Activated CD4-positive, alpha-beta T cell treated with anti-CD3 and anti-CD28 coated beads, Interleukin-2, amount 50 U/mL, for 16 hours (primary cell): ENCODE measurements around the gene SUGCT.

ENCODE experiments used
- DNase-seq: peaks from one replicate; pipeline ENCODE4 v3.0.0-alpha.2; 2020

The SUGCT gene

DNA sequence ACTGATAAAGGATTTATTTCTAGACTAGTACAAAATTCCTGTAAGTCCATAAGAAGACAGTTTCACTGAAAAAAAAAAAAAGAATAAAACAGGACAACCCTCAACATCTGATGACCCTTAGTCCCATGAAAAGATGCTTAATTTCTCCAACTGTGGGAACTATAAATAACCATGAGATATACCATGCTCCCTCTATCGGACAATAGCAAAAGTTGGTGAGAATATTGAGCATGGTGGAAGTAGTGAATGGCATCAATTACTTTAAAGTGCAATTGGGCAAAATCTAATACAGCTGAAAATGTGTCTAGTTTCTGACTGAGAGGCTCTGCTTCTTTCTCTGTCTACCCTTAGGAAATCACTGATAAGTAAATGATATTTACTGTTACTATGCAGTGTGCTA, 348.8 kb downstream of the SUGCT start:
- no peak for DNase-seq

DNA sequence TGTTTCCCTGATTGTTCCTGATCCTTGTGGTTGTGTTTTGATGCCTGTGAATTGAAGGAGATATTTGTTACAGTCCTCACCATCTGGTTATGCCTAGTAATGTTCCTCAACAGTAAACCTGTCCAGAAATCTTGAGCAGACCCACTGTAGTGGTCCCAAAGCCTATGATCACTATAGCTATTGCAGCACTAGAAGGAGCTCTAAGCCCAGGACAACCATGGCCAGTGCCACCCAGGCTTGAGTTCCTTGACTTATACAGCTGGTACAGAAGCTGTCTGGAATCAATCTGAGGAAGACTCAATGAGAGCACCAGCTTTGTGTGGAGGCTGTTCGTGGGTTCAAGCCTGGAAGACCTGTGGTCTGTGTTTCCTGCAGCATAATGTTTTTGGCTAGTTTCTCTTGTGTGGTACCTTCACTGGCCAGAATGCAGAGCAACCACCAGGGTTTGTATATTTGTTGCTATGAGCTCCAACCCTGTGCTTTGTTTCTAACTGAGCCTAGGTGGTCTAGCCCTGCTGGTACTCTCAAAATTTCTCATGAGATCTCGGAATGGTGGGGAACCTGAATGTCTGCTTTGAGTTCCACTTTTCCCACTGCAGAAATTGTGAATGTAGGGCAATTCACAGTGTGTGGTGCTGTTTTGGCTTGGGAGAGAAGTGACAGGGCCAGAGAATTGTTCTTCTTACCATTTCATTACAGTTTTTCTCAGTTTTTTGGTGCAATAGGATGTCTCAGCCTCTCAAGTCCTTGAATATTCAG, 355.2 kb downstream of the SUGCT start:
- DNase-seq = no peak

DNA sequence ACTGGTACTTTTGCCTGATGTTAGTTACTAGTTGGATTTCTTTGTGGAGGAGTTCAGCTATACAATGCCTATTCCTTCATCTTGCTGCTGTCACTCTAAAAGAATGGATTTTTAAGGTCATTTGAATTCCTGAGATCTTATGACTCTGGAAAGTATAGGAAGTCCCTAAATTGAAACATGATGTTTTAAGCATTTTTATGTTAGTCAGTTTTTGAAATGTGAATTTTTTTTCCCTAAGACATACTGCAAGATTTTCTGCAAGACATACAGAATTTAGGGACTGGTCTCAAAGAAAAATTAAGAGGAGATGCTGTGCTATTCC, 355.8 kb downstream of the SUGCT start:
- no peak for DNase-seq

DNA sequence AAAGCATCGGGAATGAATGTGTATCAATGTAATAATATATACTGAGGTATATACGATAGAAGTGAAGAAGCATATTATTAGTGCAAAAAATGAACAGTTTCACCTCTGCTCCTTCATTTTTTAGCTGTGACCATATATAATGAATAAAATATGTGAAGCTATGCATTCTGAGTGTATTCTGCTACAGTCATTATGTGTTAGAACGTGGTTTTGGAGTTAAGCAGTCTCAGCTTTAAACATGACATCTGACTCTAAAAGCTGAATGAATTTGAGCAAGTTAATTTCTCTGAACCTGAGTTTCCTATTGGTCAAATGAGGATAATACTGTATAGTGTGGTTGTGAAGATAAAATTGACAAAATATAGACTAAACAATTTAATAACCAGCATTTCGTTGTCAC, 358.1 kb downstream of the SUGCT start:
- no peak for DNase-seq

DNA sequence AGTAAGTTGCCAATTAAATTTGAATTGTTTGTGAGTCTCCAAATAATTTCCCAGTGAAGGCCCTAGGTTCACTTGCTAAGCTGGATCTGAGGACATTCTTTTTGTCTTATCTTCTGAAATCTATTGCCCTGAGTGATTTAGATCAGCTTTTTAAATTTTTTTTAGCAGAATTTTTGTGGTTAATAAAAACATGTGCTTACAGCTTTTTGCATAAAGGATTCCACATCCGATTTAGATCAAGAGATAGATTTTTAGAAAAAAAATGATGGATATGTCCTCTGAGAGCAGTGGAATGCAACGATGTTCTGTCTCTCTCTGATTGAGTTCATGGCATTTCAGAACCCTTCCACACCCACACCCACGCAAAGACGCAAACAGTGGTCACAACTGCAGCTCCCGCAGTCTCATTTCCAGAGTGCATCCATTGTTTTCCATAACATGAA, 358.8 kb downstream of the SUGCT start:
- no peak for DNase-seq

DNA sequence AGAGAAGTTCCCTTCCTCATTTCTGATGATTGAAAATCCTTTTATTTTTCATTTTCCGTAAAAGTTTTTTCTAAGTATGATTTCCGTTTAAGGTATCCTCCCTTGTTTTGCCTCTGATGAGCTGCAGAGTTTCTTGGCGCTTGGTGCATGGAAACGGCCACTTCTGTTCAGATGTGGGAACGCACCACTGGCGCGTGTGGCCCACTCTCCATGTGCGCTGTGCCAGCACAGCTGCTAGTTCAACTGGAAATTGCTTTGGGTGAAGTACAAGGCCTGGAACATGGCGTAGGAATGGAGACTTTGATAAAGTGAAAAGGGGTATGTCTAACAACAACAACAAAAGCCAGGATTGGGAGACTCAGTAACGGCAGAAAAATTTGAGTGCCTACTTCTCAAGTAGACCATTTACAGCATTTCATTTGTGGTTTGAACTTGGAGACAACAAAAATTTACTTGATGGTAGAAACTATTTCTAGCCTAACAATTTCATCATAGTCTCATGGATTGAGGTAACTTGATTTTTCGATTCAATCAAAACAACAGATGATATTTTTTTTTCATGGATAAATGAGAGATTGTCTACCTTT, 364.2 kb downstream of the SUGCT start:
- DNase-seq = no peak

DNA sequence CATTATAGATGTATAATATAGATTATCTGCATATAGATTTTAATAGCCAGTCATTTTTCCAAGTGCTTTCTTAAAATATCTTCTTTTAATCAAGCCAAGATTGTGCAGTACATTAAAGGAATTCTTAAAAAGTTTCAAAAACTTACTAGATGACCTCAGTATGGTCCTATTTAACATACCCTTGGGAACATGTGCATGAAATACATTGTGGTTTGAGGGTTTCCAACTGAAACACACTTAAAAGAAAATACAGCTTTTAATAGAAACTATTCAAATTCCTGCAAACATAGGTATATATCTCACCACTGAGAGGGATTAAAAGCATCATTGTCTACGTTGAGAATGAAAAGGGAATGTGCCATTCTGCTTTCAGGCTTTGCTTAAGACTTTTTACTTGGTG, 364.9 kb downstream of the SUGCT start:
- DNase-seq = no peak

DNA sequence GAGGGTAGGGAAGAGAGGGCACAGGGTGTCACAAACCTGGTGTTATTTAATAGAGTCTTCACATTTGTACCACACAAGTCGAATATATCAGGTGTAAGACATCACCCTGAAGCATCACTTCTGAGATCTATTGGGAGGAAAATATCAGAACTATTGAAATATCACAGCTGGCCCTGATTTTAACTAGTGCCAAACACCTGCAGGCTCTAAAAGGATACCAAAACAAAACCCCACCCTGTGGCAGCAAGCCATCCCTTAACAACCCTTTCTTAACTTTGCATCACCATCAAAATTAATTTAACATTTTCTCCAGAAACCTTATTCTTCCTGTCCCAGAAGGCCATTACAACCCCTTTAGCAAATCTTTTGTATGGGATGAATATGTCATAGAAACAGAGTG, 365.4 kb downstream of the SUGCT start:
- no peak for DNase-seq

DNA sequence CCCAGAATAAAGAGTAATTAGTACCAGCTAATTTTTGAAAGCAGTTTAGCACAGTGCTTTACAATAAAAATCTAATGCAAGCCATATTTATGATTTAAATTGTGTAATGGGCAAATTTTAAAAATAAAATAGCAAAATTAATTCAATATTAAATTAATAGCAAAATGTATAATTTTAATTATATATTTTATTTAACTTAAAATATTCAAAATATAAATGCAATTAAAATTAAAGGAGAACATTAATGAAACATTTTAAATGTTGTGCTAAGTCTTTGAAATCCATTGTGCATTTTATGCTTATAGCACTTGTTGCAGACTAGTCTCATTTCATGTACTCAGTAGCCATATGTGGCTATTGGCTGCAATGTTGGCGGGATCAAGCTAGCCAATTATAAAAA, 367.6 kb downstream of the SUGCT start:
- DNase-seq = no peak

DNA sequence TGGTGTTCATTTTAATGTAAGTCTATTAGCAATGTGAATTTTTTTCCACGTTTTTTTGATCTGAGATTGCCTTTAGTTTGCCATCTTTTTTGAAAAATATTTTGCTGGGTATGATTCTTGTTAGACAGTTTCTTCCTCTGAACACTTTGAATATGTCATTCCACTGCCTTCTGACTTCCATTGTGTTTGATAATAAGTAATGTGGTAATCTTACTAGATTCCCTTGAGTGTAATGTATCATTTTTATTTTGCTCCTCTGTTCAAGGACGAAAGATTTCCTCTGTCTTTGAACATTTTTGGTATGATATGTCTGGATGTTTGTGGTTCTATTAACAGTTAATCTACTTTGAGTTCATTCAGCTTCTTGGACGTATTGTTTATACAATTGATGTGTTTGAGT, 371.4 kb downstream of the SUGCT start:
- no peak for DNase-seq

DNA sequence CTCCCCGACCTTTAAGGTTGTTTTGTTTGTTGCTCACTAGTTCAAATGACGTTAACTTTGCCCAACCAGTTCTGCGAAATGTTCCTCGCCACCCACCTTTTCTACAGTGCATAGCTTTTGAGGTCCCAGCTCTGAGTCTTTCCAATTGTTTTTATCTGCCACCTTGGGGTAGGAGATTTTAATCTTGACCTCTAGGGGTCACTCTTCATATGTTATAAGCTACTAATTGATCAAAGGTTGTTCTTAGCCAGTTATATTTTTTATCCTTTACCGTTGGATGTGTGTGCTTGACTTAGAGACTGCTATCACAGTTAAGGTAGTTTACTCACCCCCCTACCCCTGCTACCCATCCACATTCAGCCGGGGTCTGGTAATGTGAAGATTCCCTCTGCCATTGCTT, 372.4 kb downstream of the SUGCT start:
- peak; percentile 14 for DNase-seq

DNA sequence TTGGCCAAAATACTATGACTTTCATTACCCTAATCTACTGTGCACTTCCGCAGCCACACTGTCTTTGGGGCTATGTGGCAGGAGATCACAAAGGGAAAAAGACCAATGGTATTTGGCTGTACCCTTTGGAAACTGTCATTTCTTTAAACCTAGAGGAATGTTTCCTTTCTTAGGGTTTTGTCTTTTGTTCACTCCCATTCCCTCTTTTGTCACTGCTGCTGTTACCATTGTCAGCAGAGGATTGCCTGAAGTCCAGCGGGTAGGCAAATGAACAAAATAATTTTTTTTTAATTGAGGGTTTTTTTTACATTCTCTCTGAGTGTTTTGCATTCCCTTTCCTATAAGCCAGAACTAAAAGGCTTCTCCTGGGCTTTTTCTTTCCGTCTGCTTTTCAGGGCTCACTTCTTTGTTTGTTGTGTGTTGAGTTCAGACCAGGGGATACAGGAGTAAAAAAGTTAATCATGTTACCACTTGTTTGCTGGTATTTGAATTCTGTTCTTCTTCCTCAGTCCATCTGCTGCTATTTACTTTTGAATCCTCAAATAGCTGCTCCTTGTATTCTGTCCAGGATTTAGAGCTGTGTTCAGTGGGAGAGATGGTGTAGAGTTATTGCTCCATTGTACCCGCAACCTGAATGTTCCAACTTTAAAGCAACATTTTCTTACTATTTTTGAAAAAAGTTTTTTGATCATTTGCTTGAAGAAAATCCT, 374.6 kb downstream of the SUGCT start:
- DNase-seq = no peak

DNA sequence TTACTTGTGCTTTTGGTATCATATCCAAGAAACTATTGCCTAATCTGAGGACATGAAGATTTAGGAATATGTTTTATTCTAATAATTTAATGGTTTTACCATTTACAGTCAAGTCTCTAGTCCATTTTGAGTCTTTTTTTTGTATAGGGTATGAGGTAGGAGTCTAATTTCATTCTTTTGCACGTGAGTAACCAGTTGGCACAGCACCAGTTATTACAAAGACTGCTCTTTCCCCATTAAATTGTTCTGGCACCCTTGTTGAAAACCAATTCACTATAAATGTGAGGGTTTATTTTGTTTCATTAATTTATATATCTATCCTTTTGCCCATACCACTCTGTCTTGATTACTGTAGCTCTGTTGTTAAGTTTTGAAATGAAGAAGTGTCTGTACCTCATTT, 381.6 kb downstream of the SUGCT start:
- no peak for DNase-seq

DNA sequence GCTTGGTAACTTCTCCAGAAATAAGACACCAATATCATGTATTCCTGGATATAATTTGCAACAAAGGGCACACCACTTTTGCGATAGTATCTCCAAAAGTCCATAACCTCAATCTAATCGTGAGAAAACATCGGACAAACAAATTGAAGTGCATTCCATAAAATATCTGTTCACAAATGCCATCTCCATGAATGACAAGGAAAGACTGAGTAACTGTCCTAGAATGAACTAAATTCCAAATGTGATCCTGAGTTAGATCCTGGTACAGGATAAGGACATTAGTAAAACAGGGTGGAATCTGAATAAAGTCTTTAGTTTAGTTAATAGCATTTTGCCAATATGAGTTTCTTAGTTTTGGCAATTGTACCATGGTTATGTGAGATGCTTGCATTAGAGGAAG, 384.2 kb downstream of the SUGCT start:
- no peak for DNase-seq

DNA sequence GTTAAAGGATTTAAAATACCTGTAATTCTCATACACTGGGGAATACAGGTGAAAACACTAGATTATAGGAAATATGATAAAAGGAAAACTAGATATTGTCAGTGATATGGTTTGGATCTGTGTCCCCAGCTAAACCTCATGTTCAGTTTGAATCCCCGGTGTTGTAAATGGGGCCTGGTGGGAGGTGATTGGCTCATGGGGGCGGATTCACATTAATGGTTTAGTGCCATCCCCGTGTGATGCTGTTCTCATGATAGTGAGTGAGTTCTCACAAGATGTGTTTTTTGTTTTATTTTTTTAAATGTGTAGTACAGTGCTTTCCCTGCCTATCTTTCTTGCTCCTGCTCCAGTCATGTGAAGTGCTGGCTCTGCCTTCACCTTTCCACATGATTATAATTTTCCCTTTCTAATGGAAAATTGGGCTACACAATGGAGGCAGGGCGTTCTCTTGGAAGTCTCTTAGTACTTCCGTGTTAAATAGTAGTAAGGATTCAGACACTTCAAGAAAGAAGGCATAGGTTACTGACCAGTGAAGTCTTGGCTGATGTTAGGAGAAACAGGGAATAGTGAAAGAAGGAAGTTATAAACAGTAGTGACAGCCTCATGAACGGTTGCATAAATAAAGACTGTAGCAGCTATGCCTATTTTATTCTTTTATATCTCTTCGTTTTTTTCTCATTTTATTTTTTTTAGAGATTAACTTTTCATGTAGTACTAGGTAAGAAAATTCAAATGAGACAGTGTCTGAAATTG, 386.4 kb downstream of the SUGCT start:
- DNase-seq = no peak

DNA sequence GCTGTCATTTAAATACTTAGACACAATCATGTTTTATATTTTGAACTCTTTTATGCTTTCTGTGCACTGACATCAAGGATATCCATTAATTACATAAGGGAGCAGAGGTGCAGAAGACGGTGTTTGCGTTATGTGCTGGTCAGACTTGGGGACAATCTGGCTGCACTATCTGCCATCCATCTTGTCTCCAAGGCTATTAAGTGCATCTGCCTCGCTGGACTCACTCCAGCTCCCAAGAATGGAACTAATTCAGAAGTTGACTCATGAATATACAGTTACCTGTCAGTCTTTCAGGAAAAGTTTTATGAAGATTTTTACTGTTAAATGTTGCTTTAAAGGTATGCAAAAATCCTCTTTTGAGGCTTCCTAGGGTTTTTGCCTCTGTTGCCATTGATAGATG, 391.0 kb downstream of the SUGCT start:
- DNase-seq = no peak

DNA sequence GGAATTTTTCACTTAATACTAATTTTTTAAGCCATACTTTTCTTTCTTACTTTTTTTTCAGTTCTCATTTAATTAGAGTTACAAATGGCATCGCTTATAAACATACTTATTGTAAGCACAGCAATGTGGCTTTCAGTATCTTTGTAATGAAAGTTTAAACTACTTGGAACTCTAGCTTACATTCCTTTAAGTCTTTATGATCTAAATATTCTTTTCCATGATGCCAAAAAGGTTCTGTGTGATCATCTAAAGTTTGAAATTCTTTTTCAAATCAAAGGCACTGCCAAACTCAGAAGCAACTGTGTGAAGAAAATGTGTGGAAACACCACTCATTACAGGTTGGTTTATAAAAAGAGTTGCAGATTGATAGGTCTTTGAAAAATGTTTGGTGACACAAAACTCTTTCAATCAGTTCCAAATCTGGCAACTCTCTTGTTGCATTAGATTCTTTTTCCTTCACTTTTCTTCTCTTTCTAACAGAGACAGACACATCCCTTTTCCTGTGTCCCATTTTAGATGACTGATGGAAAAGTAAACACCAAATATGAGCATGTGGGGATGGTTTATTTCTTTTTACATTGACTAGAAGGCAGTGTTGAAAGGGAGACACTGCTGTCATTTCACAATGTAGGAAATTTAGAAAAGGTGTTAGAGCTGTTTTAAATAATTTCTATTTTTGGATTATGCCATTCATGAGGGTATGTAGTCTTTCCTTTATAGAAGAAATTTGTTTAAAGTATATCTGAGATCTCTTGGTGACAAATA, 392.3 kb downstream of the SUGCT start:
- no peak for DNase-seq

DNA sequence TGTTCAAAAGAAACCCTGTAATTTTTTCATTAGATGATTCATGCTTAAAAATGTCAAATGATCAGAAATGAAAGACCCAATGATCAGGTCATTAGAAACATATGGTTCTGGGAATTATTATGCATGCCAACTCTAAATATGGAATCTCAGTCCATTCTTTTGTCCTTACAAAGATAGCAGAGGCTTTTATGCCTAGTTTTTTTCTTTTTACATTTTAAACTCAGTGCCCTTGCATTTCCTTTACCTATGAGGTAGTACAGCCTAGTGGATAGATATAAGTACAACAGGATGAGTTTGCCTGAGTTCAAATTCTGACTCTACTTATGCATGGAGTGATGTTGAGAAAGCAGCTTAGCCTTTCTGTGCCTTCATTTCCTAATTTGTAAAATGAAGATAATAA, 392.9 kb downstream of the SUGCT start:
- no peak for DNase-seq

DNA sequence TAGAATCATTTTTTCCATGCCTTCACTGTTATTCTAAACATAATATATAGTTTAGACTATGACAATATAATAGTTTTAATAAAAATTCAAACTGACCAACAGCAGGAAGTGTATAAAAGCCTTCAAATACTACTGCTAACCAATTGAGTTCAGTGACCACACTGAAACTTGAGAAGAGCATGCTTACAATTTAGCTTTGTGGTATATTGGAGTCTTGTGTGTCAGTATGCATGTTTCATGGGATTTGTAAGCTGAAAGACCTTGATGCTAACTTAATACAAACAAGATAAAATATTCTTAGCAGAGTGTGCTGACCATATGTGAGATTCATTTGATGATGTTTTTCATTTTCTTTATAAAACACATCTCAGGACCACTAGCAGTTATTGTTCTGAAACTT, 395.5 kb downstream of the SUGCT start:
- no peak for DNase-seq

DNA sequence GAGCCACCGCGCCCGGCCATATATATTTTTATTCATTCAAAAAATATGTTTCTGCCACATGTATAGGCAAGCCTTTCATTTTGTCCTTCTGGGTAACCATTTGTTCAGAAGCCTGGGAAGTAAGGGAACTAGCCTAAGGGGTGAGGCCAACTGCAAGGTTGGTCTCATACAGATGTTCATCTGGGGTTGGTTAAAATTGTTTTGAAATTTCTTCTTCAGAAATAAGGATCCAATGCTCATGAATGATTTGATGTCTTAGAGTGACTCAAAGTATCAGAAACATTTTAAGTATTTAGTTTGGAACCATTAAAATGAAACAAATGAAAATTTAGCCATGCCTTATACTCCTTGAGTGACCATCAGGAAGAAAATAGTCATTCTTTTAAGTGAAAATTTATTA, 397.2 kb downstream of the SUGCT start:
- DNase-seq = no peak

DNA sequence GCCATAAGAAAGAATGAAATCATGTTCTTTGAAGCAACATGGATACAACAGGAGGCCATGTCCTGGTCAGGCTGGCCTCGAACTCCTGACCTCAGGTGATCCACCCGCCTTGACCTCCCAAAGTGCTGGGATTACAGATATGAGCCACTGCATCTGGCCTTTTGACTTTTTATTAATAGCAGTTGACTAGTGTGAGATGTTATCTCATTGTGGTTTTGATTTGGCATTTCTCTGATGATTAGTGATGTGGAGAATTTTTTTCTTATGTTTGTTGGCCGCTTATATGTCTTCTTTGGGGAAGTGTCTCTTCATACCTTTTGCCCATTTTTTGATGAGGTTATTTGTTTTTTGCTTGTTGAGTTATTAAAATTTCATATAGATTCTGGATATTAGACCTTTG, 400.9 kb downstream of the SUGCT start:
- DNase-seq = no peak

DNA sequence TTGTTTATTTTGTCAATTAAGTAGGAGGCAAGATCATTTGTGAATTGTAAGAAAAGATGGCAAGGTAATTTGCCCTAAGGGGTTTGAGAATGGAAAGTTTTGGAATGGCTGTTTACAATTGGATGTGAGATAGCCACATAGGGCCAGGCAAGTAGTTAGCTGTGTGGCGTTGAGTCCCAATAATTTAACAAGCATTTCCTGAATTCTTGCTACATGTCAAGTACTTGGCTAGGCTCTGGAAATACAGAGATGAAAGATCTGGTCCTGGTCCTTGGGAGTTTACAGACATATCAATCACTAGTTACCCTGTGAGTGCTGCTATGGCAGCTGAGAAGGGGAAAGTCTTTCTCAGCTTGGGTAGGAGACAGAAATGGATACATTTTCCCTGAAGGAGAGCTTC, 401.6 kb downstream of the SUGCT start:
- no peak for DNase-seq

DNA sequence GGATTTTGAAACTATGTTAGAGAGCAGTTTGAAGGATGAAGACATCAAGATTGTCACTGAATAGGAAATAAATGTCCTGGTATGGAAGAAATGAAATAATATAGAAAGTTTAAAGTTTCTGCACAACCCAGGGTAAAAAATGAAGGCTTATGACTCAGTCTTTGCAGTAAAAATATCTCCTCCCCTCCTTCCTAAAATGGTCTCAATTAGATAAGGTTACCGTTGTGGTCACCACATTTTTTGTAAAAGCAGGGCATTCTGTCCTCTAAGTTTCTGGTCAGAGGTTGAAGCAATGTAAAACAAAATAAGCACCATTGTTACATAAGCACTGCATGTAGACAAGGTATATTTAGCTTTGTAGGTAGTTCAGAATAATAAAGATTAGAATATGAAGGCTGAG, 403.5 kb downstream of the SUGCT start:
- no peak for DNase-seq
